B cell (primary cell): ENCODE measurements around the gene P3H4.

Source experiments
- EZH2 ChIP-seq: IDR thresholded peaks from 2 replicates; pipeline ENCODE4 v1.6.1; 2012; ENCODE audit warnings: borderline replicate concordance, low read depth, mild to moderate bottlenecking, moderate library complexity, low read length; ENCODE audit not compliant: insufficient read depth, poor library complexity, severe bottlenecking
- TF ChIP-seq, protein P1 (sequence below): fragments of 200-600 bp; IDR thresholded peaks from one replicate; pipeline ENCODE4 v1.8.0; 2022; ENCODE audit warnings: antibody characterized with exemption, mild to moderate bottlenecking

DNA sequence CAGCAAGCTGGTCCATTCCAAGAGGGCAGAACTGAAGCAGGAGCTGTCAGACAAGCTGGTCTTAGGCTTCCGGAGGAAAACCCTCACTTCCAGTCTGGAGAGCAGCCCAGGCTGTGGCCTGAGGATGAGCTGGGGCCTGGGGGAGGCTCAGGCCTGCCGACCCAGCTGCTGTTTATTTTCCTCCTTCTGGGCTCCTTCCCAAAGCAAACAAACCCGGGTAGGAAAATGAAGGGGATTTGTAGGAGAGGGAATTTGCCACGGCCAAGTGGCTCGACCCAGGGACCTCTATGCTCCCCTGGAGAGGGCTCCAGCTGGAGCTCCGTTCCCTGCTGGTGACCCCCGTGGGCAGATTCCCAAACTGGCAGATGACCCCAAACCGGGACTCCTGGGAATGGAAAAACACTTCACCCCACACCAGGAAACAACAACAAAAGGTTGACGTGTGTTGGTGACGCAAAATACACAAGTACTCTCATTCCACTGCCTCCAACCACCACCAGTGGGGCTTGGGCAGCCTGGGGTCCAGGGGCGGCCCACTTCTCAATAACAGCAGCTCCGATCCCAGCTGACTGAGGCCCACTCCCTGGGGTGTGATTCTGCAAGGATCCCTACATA is 34.1 kb downstream of the P3H4 start:
- TF ChIP-seq, protein P1, sequence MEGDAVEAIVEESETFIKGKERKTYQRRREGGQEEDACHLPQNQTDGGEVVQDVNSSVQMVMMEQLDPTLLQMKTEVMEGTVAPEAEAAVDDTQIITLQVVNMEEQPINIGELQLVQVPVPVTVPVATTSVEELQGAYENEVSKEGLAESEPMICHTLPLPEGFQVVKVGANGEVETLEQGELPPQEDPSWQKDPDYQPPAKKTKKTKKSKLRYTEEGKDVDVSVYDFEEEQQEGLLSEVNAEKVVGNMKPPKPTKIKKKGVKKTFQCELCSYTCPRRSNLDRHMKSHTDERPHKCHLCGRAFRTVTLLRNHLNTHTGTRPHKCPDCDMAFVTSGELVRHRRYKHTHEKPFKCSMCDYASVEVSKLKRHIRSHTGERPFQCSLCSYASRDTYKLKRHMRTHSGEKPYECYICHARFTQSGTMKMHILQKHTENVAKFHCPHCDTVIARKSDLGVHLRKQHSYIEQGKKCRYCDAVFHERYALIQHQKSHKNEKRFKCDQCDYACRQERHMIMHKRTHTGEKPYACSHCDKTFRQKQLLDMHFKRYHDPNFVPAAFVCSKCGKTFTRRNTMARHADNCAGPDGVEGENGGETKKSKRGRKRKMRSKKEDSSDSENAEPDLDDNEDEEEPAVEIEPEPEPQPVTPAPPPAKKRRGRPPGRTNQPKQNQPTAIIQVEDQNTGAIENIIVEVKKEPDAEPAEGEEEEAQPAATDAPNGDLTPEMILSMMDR: no peak
- TF ChIP-seq EZH2: no peak
